SW 1271 (cell line): ENCODE results near the gene ATP5PO.
A peak's percentile ranks its signal among the peaks of the same experiment; 100 is the strongest.

Experiments used
- DNase-seq, 2 experiments: peaks; one replicate each; lab custom pipeline; 2025; lab: John Stamatoyannopoulos, UW

The ATP5PO gene

DNA sequence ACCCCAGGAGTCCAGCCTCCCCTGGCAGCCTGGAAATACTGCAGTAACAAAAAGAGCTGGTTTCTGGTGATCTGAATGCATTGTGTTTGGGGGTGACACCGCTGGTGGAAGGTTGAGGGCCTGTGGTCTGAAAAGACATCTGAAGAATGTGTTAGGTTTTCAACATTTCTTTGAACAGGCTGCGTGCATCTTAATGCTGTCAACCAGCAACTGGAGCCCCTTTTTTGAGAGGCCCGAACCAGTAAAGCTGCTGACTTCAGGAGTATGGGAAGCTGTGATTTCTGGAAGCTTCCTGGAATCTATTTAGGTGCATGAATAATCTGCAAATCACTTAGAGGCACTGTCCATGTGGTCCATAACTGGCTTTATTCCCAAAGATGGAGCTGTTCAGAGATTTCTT is 17.0 kb downstream of the ATP5PO start:
- no peak for DNase-seq

DNA sequence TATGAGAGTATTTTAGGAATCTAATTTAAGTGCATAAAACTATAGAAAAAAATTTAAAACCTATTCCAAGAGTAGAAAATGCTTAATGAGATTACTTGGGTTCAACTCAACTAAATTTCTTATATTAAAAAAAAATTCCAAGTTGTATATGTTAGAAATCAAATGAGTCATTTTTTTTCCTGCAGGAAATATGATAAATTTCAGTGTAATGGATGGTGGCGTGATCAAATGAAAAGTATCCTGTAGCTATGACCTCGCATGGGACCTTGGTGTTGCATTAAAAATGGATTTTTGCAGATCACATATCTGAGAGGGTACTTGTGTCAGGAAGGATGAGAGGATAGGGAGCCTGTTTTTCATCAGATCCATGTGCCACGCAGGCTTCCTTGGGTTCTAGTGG is 17.9 kb downstream of the ATP5PO start:
- DNase-seq, result no peak

DNA sequence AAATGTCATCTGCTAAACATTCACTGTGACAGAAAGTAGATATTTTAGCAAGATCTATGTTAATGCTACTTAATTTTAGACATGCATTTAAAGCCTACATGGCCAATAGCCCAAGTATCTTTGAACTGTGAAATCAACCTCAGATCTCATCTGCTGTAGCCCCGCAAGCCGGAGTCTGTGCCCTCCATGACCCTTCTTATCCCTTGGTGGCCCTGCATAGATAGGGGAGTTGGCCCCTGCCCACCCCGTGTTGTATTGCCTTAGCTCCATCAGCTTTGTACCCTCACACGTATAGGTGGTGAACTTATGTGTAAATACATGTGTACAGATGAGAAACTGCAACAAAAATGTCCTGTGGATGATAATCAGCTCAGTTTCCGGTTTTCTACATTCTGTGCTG is 18.5 kb downstream of the ATP5PO start:
- no peak for DNase-seq

GRCh38 chr21:33896691-33897090 is 18.9 kb downstream of the ATP5PO start:
- DNase-seq, result no peak

- DNase-seq, result no peak
These were observed 20.2 kb downstream of the ATP5PO start for GRCh38 chr21:33895356-33895755.

DNA sequence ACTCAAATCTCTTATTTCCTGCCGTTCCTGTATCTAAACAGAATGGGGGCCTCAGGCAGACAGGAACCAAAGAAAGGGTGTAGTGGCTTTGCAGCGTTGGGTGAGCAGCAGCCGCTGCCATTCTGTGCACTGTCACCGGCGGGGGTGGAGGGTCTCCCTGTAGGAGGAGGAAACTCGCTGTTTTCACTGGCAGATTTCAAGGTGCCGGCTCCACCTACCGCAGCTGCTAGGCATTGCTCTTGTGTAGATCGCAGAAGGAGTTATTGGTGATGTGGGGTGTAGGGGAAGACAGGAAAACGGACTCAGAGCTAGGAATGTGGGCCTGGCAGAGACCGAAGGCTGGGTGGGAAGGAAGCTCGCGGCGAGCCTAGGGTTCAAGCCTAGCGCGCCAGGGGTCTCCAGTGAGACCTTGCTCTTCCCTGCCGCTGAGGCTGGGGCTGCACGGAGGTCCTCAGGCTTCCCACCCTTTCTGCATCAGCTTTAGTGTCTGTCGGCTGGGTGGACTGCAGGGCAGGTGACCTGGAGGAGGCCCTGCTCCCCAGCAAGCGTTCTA is 20.8 kb downstream of the ATP5PO start:
- peak; percentile 6 to 68 for DNase-seq

- no peak for DNase-seq
These were observed 21.7 kb downstream of the ATP5PO start for GRCh38 chr21:33893917-33894316.

DNA sequence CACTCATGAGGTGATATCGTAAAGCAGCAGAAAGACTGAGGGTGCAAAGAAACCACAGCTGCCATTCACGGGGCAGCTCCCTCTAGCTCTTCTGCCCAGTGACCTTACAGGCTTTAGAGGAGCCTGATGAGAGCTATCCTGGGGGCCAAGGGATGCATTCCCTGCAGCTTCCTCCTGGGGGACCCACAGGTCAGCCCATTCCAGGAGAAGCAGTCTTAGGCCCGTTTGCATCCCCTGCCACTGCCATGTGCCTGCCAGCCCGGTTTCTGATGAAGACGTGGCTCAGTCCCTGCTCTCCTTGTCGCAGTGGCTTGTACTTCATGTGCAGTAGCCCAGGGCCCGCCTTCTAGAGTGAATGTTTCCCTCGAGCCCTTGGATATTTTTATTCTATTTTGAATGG is 22.8 kb downstream of the ATP5PO start:
- DNase-seq, result no peak

GRCh38 chr21:33890187-33890586 is 25.4 kb downstream of the ATP5PO start:
- DNase-seq, result no peak

DNA sequence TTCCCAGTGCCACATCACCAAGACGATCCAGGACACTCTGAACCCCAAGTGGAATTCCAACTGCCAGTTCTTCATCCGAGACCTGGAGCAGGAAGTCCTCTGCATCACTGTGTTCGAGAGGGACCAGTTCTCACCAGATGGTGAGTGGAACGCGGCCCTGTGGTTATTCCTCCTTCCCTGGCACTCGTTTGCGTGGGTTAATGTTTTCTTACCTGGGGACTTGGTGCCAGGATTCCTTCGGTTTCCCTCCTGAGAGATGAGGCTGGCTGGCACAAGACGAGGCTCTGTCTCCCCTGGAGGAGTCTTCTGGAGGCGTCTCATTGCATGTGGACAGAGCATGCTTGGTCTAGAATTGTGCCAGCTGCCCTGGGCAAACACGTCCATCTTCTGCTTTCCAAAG is 29.3 kb downstream of the ATP5PO start:
- DNase-seq, result no peak

DNA sequence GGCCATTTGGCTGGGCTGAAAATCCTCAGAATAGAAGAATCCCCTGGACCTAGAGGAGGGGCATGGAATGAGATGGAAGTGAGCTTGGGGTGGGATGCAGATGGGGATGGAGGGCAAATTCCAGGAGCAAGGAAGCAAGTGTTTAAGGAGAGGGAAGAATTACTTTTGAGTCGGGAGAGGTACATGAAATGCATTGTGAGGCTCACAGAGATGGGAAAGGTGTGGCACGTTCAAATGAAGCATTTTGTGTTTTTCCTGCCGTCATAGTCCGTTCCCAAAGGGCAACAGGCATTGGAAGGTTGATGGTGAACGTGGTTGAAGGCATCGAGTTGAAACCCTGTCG is 30.5 kb downstream of the ATP5PO start:
- DNase-seq, result no peak

GRCh38 chr21:33884376-33885171 is 31.0 kb downstream of the ATP5PO start:
- DNase-seq, result no peak

GRCh38 chr21:33883118-33883517 is 32.5 kb downstream of the ATP5PO start:
- DNase-seq, result no peak

DNA sequence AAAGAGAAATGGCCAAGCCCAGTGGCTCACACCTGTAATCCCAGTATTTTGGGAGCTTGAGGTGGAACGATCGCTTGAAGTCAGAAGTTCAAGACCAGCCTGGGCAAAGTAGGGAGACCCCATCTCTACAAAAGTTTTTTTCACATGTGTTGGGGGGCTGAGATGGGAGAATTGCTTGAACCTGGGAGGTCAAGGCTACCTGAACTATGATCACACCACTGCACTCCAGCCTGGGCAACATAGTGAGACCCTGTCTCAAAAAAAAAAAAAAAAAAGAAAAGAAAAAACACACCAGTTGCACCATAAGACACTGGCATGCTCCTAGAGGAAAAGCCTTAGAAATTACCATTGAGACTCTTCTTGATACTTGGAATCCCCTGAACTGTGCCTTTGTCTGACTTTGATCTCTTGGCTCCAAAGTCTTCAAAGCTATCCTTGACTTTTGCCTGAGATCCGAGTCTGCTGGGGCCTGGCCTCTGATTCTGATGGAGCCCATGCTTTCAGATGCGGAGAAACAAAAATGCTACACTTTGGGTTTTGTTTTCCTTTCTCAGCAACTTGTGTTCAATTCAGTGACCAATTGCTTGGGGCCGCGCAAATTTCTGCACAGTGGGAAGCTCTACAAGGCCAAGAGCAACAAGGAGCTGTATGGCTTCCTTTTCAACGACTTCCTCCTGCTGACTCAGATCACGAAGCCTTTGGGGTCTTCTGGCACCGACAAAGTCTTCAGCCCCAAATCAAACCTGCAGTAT is 33.7 kb downstream of the ATP5PO start:
- DNase-seq, result no peak

- no peak for DNase-seq
These were observed 35.0 kb downstream of the ATP5PO start for GRCh38 chr21:33880626-33881025.

DNA sequence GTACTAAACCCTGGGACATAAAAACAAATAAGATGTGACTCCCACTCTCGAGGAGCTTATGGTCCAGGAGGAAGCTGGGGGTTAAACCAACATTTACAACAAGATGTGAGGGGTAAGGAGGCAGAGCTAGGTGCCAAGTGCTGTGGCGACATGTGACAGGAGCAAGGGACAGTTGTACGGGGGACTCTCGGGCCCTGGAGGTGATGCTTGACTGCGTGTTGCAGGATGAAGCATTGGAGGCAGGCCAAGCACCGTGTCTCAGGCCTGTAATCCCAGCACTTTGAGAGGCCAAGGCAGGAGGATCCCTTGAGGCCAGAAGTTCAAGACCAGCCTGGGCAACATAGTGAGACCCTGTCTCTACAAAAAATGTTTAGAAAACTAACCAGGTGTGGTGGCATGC is 36.8 kb downstream of the ATP5PO start:
- DNase-seq, result no peak

GRCh38 chr21:33875026-33875695 is 40.4 kb downstream of the ATP5PO start:
- no peak for DNase-seq

DNA sequence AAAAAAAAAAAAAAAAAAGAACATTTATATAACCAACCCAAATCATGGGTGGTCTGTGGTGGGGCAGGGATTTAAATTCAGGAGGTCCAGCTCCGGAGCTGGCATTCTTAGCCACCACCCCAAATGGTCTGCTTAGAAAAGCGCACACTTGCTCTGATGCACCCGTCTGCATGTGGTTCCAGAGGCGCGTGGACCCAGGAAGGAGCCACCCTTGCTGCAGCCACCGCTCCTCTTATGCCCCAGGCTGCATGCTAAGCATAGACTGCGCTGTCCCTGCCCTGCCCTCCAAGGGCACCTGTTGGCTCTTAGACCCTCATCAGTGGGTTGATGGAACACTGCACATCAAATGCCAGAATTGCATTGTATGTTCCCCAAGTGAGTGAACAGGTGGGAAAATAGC is 41.4 kb downstream of the ATP5PO start:
- DNase-seq, result no peak

- DNase-seq, result no peak
These were observed 42.6 kb downstream of the ATP5PO start for GRCh38 chr21:33872881-33873515.

GRCh38 chr21:33871171-33871570 is 44.4 kb downstream of the ATP5PO start:
- no peak for DNase-seq

- no peak for DNase-seq
These were observed 44.8 kb downstream of the ATP5PO start for GRCh38 chr21:33870768-33871167.

GRCh38 chr21:33869873-33870272 is 45.7 kb downstream of the ATP5PO start:
- no peak for DNase-seq
